Thoracic aorta (tissue), 2 donors: ENCODE data around the gene ACR. TPM values are rescaled to one million over a fixed set of nuclear protein-coding genes. Genes with fewer than 3 reads are reported as not detected.

Experiments
- ATAC-seq: fragments of 150-250 bp; one replicate; pipeline ENCODE4 v1.8.0; 2017; ENCODE audit warnings: low read depth; ENCODE audit not compliant: insufficient number of reproducible peaks, low FRiP score
- DNase-seq: peaks from one replicate; pipeline ENCODE4 v3.0.0-alpha.2; 2020; ENCODE audit warnings: low spot score
- H3K27ac ChIP-seq, 2 donors: fragments of 200-600 bp; sonication (generic); 1 replicate in 1 of 2; 2 replicates in 1 of 2; pipeline ENCODE4 v1.5.1; 2016; ENCODE audit warnings: mild to moderate bottlenecking in 2 of 2, moderate library complexity in 2 of 2
- H3K27me3 ChIP-seq: fragments of 200-600 bp; sonication (generic); replicated peaks from 2 replicates; pipeline ENCODE4 v1.6.0; 2016; ENCODE audit warnings: mild to moderate bottlenecking; ENCODE audit not compliant: insufficient read depth
- H3K36me3 ChIP-seq: fragments of 200-600 bp; sonication (generic); one replicate; pipeline ENCODE4 v1.5.1; 2016
- H3K4me1 ChIP-seq, 2 donors: fragments of 200-600 bp; sonication (generic); 1 replicate in 1 of 2; 2 replicates in 1 of 2; pipeline versions ENCODE4 v1.5.1 to v1.6.0; 2016; ENCODE audit warnings: low read depth in 2 of 2, mild to moderate bottlenecking in 1 of 2; ENCODE audit not compliant: control insufficient read depth in 1 of 2
- H3K4me3 ChIP-seq: fragments of 200-600 bp; sonication (generic); 2 replicates; pipeline ENCODE4 v1.5.1; 2016; ENCODE audit warnings: mild to moderate bottlenecking
- H3K9me3 ChIP-seq: fragments of 200-600 bp; sonication (generic); 2 replicates; pipeline ENCODE4 v1.5.1; 2016
- CTCF ChIP-seq: fragments of 200-600 bp; sonication (generic); IDR thresholded peaks from one replicate; pipeline ENCODE4 v1.5.1; 2019; ENCODE audit warnings: antibody characterized with exemption
- total RNA-seq, 2 donors: library from RNA; depleted of rRNA; stranded (reverse); fragments of >200 nt; gene quantifications; one replicate each; pipeline versions ENCODE4 v1.1.0 to v1.2.3, GENCODE V29; 2016

The ACR gene
- total RNA-seq, 2 donors from 2014 or later = not detected

- Histone ChIP-seq H3K36me3 (no peaks in the 10 kb centered on the region), H3K27me3 (no peaks in the 10 kb centered on the region)
- TF ChIP-seq CTCF = no peak
Measured at GRCh38 chr22:50715250-50715649, 22.8 kb upstream of the ACR start.

GRCh38 chr22:50715776-50716175 is 22.2 kb upstream of the ACR start:
- Histone ChIP-seq H3K4me3 (no peak overlapping the region), H3K9me3 (no peaks in the 10 kb centered on the region), H3K27ac (no peak overlapping the region), H3K36me3 (no peaks in the 10 kb centered on the region), H3K27me3 (no peaks in the 10 kb centered on the region), H3K4me1 (no peaks in the 10 kb centered on the region)
- DNase-seq (no peak), ATAC-seq (no peak)
- no peak for TF ChIP-seq CTCF

More at GRCh38 chr22:50715250-50715649, 22.8 kb upstream of the ACR start:
- no peaks in the 10 kb centered on the region for H3K4me1 ChIP-seq
- DNase-seq (no peak), ATAC-seq (no peak)
- H3K9me3 ChIP-seq = no peaks in the 10 kb centered on the region
- no peak overlapping the region for H3K4me3 ChIP-seq
- H3K27ac ChIP-seq = no peak overlapping the region

- H3K27ac ChIP-seq = no peak overlapping the region
- no peak for TF ChIP-seq CTCF
- no peak overlapping the region for H3K4me3 ChIP-seq
- H3K4me1 ChIP-seq = no peaks in the 10 kb centered on the region
- no peaks in the 10 kb centered on the region for H3K36me3 ChIP-seq
- ATAC-seq (no peak), DNase-seq (no peak)
- no peaks in the 10 kb centered on the region for H3K9me3 ChIP-seq
- no peaks in the 10 kb centered on the region for H3K27me3 ChIP-seq
Measured at GRCh38 chr22:50716290-50717024, 21.5 kb upstream of the ACR start.

GRCh38 chr22:50717709-50718351 is 20.2 kb upstream of the ACR start:
- H3K27me3 ChIP-seq = no peaks in the 10 kb centered on the region

More at GRCh38 chr22:50717709-50718351, 20.2 kb upstream of the ACR start:
- no peak overlapping the region for H3K27ac ChIP-seq
- no peaks in the 10 kb centered on the region for H3K36me3 ChIP-seq
- no peaks in the 10 kb centered on the region for H3K4me1 ChIP-seq
- no peak overlapping the region for H3K4me3 ChIP-seq
- ATAC-seq = no peak
- no peak for TF ChIP-seq CTCF
- H3K9me3 ChIP-seq = no peaks in the 10 kb centered on the region
- no peak for DNase-seq
